HS-27A (cell line): ENCODE measurements around the gene ADGRB3.
"Not testable (repeated sequence)": the region's sequence is repeated elsewhere in the genome, so short reads cannot be mapped to it uniquely, and the experiment has no call there.

Experiments used
- DNase-seq: peaks from one replicate; pipeline ENCODE4 v3.0.0-alpha.2; 2012; ENCODE audit warnings: low read depth, missing footprints

ADGRB3 gene

GRCh38 chr6:68958327-68958726 is 323.2 kb downstream of the ADGRB3 start:
- DNase-seq: no peak

GRCh38 chr6:68967549-68968300 is 332.6 kb downstream of the ADGRB3 start:
- no peak for DNase-seq

- no peak for DNase-seq
Measured at GRCh38 chr6:68968301-68968649, 333.2 kb downstream of the ADGRB3 start.

GRCh38 chr6:68973066-68973465 is 338.0 kb downstream of the ADGRB3 start:
- DNase-seq: no peak

GRCh38 chr6:68975064-68975463 is 340.0 kb downstream of the ADGRB3 start:
- DNase-seq: no peak

- DNase-seq: no peak
Measured at GRCh38 chr6:68975816-68976215, 340.7 kb downstream of the ADGRB3 start.

- DNase-seq: no peak
Measured at GRCh38 chr6:68976260-68976659, 341.2 kb downstream of the ADGRB3 start.

GRCh38 chr6:68978411-68978810 is 343.3 kb downstream of the ADGRB3 start:
- no peak for DNase-seq

GRCh38 chr6:68981668-68982067 is 346.6 kb downstream of the ADGRB3 start:
- DNase-seq: not testable (repeated sequence)

- DNase-seq: no peak
Measured at GRCh38 chr6:68988698-68989097, 353.6 kb downstream of the ADGRB3 start.

- no peak for DNase-seq
Measured at GRCh38 chr6:68990317-68990716, 355.2 kb downstream of the ADGRB3 start.

- DNase-seq: no peak
Measured at GRCh38 chr6:68993911-68994310, 358.8 kb downstream of the ADGRB3 start.

GRCh38 chr6:68994521-68994920 is 359.4 kb downstream of the ADGRB3 start:
- DNase-seq: no peak

- no peak for DNase-seq
Measured at GRCh38 chr6:69005199-69005598, 370.1 kb downstream of the ADGRB3 start.

GRCh38 chr6:69007781-69008180 is 372.7 kb downstream of the ADGRB3 start:
- no peak for DNase-seq

GRCh38 chr6:69012211-69012610 is 377.1 kb downstream of the ADGRB3 start:
- DNase-seq: no peak

- no peak for DNase-seq
Measured at GRCh38 chr6:69012876-69013275, 377.8 kb downstream of the ADGRB3 start.

- DNase-seq: no peak
Measured at GRCh38 chr6:69018906-69019305, 383.8 kb downstream of the ADGRB3 start.

- DNase-seq: peak; percentile 49
Measured at GRCh38 chr6:69019832-69020231, 384.8 kb downstream of the ADGRB3 start.

- no peak for DNase-seq
Measured at GRCh38 chr6:69022993-69023392, 387.9 kb downstream of the ADGRB3 start.

- no peak for DNase-seq
Measured at GRCh38 chr6:69026243-69026642, 391.2 kb downstream of the ADGRB3 start.

- DNase-seq: no peak
Measured at GRCh38 chr6:69026715-69027114, 391.6 kb downstream of the ADGRB3 start.

GRCh38 chr6:69027861-69028260 is 392.8 kb downstream of the ADGRB3 start:
- no peak for DNase-seq

GRCh38 chr6:69038841-69039240 is 403.8 kb downstream of the ADGRB3 start:
- DNase-seq: no peak
